K562 (cell line): ENCODE results near the gene CSF1R. TPM values are rescaled to one million over a fixed set of nuclear protein-coding genes. Genes with fewer than 3 reads are reported as not detected.

ENCODE experiments used
- KDM1A ChIP-seq, 2 experiments: fragments of 450-650 bp; IDR thresholded peaks; 2 replicates each; pipeline ENCODE4 v1.6.1; 2016; ENCODE audit warnings: mild to moderate bottlenecking in 2 of 2
- RBFOX2 ChIP-seq: fragments of 200-400 bp; formaldehyde crosslinking; IDR thresholded peaks from 2 replicates; pipeline ENCODE4 v1.6.1; 2017; ENCODE audit warnings: low read depth, mild to moderate bottlenecking, low read length, moderate library complexity
- ZNF699 ChIP-seq: fragments of 250-450 bp; sonication (Bioruptor Pico); IDR thresholded peaks from 2 replicates; pipeline ENCODE4 v1.8.0; 2021; ENCODE audit warnings: mild to moderate bottlenecking, moderate library complexity; ENCODE audit not compliant: insufficient replicate concordance
- ZNF766 ChIP-seq: fragments of 200-800 bp; sonication (Bioruptor generic); conservative IDR thresholded peaks from 2 replicates; pipeline ENCODE4 v1.6.1; 2016; ENCODE audit warnings: missing genetic modification characterization, missing compliant biosample characterization
- polyA plus RNA-seq, 8 experiments: library from polyadenylated mRNA; depleted of rRNA in 4 of 8; stranded (reverse) in 5 of 8; unstranded in 3 of 8; fragments of >200 nt; fragmentation: Nextera tagmentation in 2 of 8; fragmentation: Illumina TruSeq in 1 of 8; extraction: Ambion mirVana in 2 of 8; extraction: Trizol in 1 of 8; gene quantifications; 2 replicates each; pipeline versions ENCODE4 v1.2.1 to v1.2.3, GENCODE V29; 2011 to 2014; ENCODE audit warnings: inconsistent platforms in 1 of 8, missing spikeins in 1 of 8
- total RNA-seq, 7 experiments: library from RNA; depleted of rRNA in 6 of 7; stranded (reverse); fragments of >200 nt in 6 of 7; fragmentation: Illumina TruSeq in 2 of 7; extraction: Trizol in 2 of 7; gene quantifications; 2 replicates each; pipeline versions ENCODE4 v1.2.1 to v1.2.3, GENCODE V29; 2011 to 2021; ENCODE audit warnings: low replicate concordance in 1 of 7
- TF ChIP-seq, protein P1 (sequence below): sonication (generic); formaldehyde crosslinking; IDR thresholded peaks from 2 replicates; pipeline ENCODE4 v1.8.1; 2022; ENCODE audit warnings: missing genetic modification reagents
- TF ChIP-seq, protein P2 (sequence below): sonication (generic); formaldehyde crosslinking; IDR thresholded peaks from 2 replicates; pipeline ENCODE4 v1.8.0; 2022; ENCODE audit warnings: mild to moderate bottlenecking, missing genetic modification reagents

CSF1R gene
- total and polyA plus RNA-seq, 9 of the 15 experiments (the other 6 are each of a cell fraction or from before 2014, with no cell fraction given), result 0.03 to 0.64 (median 0.20) TPM; not detected in 6

- TF ChIP-seq, protein P1, sequence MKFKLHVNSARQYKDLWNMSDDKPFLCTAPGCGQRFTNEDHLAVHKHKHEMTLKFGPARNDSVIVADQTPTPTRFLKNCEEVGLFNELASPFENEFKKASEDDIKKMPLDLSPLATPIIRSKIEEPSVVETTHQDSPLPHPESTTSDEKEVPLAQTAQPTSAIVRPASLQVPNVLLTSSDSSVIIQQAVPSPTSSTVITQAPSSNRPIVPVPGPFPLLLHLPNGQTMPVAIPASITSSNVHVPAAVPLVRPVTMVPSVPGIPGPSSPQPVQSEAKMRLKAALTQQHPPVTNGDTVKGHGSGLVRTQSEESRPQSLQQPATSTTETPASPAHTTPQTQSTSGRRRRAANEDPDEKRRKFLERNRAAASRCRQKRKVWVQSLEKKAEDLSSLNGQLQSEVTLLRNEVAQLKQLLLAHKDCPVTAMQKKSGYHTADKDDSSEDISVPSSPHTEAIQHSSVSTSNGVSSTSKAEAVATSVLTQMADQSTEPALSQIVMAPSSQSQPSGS (CRISPR knock-in tag), result no peak
- TF ChIP-seq, protein P2, sequence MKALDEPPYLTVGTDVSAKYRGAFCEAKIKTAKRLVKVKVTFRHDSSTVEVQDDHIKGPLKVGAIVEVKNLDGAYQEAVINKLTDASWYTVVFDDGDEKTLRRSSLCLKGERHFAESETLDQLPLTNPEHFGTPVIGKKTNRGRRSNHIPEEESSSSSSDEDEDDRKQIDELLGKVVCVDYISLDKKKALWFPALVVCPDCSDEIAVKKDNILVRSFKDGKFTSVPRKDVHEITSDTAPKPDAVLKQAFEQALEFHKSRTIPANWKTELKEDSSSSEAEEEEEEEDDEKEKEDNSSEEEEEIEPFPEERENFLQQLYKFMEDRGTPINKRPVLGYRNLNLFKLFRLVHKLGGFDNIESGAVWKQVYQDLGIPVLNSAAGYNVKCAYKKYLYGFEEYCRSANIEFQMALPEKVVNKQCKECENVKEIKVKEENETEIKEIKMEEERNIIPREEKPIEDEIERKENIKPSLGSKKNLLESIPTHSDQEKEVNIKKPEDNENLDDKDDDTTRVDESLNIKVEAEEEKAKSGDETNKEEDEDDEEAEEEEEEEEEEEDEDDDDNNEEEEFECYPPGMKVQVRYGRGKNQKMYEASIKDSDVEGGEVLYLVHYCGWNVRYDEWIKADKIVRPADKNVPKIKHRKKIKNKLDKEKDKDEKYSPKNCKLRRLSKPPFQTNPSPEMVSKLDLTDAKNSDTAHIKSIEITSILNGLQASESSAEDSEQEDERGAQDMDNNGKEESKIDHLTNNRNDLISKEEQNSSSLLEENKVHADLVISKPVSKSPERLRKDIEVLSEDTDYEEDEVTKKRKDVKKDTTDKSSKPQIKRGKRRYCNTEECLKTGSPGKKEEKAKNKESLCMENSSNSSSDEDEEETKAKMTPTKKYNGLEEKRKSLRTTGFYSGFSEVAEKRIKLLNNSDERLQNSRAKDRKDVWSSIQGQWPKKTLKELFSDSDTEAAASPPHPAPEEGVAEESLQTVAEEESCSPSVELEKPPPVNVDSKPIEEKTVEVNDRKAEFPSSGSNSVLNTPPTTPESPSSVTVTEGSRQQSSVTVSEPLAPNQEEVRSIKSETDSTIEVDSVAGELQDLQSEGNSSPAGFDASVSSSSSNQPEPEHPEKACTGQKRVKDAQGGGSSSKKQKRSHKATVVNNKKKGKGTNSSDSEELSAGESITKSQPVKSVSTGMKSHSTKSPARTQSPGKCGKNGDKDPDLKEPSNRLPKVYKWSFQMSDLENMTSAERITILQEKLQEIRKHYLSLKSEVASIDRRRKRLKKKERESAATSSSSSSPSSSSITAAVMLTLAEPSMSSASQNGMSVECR, result no peak
- TF ChIP-seq KDM1A (IDR thresholded peaks at IDR 0.05), result no peak
- TF ChIP-seq ZNF699 (CRISPR knock-in tag), result no peak
- TF ChIP-seq ZNF766, result no peak
- TF ChIP-seq RBFOX2, result no peak
Observed at GRCh38 chr5:150112201-150113046, 26.1 kb upstream of the CSF1R start (continued).
